ENCODE measurements around the gene SEC24B. TPM values are rescaled to one million over a fixed set of nuclear protein-coding genes. Genes with fewer than 3 reads are reported as not detected.

Gene SEC24B
- total and polyA plus RNA-seq, 10 of the 15 experiments (the other 5 are each of a cell fraction or from before 2014, with no cell fraction given) = 6.4 to 43.2 (median 16.0) TPM

GRCh38 chr4:109486007-109486406, 52.4 kb downstream of the SEC24B start (continued):
- TF ChIP-seq, protein P1, sequence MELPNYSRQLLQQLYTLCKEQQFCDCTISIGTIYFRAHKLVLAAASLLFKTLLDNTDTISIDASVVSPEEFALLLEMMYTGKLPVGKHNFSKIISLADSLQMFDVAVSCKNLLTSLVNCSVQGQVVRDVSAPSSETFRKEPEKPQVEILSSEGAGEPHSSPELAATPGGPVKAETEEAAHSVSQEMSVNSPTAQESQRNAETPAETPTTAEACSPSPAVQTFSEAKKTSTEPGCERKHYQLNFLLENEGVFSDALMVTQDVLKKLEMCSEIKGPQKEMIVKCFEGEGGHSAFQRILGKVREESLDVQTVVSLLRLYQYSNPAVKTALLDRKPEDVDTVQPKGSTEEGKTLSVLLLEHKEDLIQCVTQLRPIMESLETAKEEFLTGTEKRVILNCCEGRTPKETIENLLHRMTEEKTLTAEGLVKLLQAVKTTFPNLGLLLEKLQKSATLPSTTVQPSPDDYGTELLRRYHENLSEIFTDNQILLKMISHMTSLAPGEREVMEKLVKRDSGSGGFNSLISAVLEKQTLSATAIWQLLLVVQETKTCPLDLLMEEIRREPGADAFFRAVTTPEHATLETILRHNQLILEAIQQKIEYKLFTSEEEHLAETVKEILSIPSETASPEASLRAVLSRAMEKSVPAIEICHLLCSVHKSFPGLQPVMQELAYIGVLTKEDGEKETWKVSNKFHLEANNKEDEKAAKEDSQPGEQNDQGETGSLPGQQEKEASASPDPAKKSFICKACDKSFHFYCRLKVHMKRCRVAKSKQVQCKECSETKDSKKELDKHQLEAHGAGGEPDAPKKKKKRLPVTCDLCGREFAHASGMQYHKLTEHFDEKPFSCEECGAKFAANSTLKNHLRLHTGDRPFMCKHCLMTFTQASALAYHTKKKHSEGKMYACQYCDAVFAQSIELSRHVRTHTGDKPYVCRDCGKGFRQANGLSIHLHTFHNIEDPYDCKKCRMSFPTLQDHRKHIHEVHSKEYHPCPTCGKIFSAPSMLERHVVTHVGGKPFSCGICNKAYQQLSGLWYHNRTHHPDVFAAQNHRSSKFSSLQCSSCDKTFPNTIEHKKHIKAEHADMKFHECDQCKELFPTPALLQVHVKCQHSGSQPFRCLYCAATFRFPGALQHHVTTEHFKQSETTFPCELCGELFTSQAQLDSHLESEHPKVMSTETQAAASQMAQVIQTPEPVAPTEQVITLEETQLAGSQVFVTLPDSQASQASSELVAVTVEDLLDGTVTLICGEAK (IDR thresholded peaks at IDR 0.05; ENCODE audit: borderline replicate concordance) = no peak
- TF ChIP-seq, protein P2, sequence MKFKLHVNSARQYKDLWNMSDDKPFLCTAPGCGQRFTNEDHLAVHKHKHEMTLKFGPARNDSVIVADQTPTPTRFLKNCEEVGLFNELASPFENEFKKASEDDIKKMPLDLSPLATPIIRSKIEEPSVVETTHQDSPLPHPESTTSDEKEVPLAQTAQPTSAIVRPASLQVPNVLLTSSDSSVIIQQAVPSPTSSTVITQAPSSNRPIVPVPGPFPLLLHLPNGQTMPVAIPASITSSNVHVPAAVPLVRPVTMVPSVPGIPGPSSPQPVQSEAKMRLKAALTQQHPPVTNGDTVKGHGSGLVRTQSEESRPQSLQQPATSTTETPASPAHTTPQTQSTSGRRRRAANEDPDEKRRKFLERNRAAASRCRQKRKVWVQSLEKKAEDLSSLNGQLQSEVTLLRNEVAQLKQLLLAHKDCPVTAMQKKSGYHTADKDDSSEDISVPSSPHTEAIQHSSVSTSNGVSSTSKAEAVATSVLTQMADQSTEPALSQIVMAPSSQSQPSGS (IDR thresholded peaks at IDR 0.05; ENCODE audit: low read length) = no peak
- TF ChIP-seq TCF12 (IDR thresholded peaks at IDR 0.05; ENCODE audit: low read depth, low read length) = no peak

DNA sequence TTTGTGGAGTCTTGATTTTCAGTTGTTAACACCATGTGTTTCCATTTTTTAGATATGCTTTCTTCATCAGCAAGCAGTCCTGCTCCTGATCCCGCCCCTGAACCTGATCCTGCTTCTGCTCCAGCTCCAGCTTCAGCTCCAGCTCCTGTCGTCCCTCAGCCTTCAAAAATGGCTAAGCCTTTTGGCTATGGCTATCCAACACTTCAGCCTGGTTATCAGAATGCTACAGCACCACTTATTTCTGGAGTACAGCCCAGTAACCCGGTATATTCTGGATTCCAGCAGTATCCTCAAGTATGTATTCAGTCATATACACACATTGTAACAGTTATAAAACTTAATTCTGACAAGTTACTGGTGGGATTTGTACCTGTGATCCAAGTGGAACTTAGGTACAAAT, 60.9 kb downstream of the SEC24B start:
- intact Hi-C loops (cut with micrococcal nuclease; ENCODE audit: unreplicated experiment) = no loop called here
- peaks cover 5 to 24% of the 10 kb centered on the region in 2 experiments; a peak in 3 of 4 replicates for H3K36me3 ChIP-seq (ENCODE audit: control insufficient read depth in 2 of 2, insufficient read depth in 2 of 2, low read length in 1 of 2)
- BruUV-seq (replicated peaks) = no TSS peak

More for the DNA sequence above, 60.9 kb downstream of the SEC24B start:
- Histone ChIP-seq H3K9me3 (replicated peaks; ENCODE audit: control insufficient read depth, insufficient read depth, low read length) (no peaks in the 10 kb centered on the region), H2AFZ (ENCODE audit: control insufficient read depth, low read depth, low read length) (no peak overlapping the region), H3K79me2 (ENCODE audit: control insufficient read depth, insufficient read depth, low read length) (no peaks in the 10 kb centered on the region), H3K27me3 (replicated peaks in 1 of 2; ENCODE audit: control insufficient read depth in 2 of 2, insufficient read depth in 2 of 2, low read length in 1 of 2) (no peaks in the 10 kb centered on the region), H4K20me1 (ENCODE audit: control insufficient read depth, insufficient read depth) (no peaks in the 10 kb centered on the region), H3K4me2 (ENCODE audit: control insufficient read depth, insufficient read depth) (no peak overlapping the region), H3K9ac (ENCODE audit: control insufficient read depth, insufficient read depth, low read length) (no peak overlapping the region), H3K4me3 (no peak overlapping the region), H3K4me1 (ENCODE audit: control insufficient read depth, insufficient read depth, low read length) (no peaks in the 10 kb centered on the region), H3K27ac (ENCODE audit: control insufficient read depth, insufficient read depth) (no peak overlapping the region)
- DNase-seq (ENCODE audit: low read depth, low spot score) (no peak), ATAC-seq (no peak), FAIRE-seq (no peak)
- POLR2A ChIA-PET = no interaction called here
- TF ChIP-seq TAF1 (IDR thresholded peaks at IDR 0.05; ENCODE audit: borderline replicate concordance, low read depth, low read length) (no peak), IKZF2 (IDR thresholded peaks at IDR 0.05) (no peak), MLLT1 (IDR thresholded peaks at IDR 0.05) (no peak), SIX5 (IDR thresholded peaks at IDR 0.05; ENCODE audit: low read depth, low read length, severe bottlenecking) (no peak), ASH2L (IDR thresholded peaks at IDR 0.05; ENCODE audit: borderline replicate concordance, low read depth) (no peak), WRNIP1 (IDR thresholded peaks at IDR 0.05; ENCODE audit: borderline replicate concordance, low read depth, low read length) (no peak), SMARCA5 (IDR thresholded peaks at IDR 0.05) (no peak)
- SMC1A ChIA-PET (ENCODE audit: uncharacterized antibody, unreplicated experiment) = interaction anchor here (0.7 kb wide), 1 partner anchor 9 kb away, joined by 3 read pairs; no protein-coding TSS in a partner anchor
- CTCF ChIA-PET = interaction anchor here (1.5 kb wide), 1 partner anchor 32 kb away, joined by 3 read pairs; no protein-coding TSS in a partner anchor
- RAD21 ChIA-PET (ENCODE audit: unreplicated experiment) = no interaction called here
- WGBS (ENCODE audit: insufficient coverage, insufficient replicate concordance, low lambda C conversion rate, missing lambda C conversion rate) = 98% methylated on average over 3 of the region's 3 CpGs
- in situ Hi-C loops (cut with MboI) = no loop called here
